Measurements from ENCODE around the gene DDOST. TPM values are rescaled to one million over a fixed set of nuclear protein-coding genes. Genes with fewer than 3 reads are reported as not detected.

DDOST gene
- polyA plus RNA-seq, 1 of the 3 experiments (the other 2 are of a cell fraction), result 602 TPM

GRCh38 chr1:20706841-20707240 is 45.7 kb upstream of the DDOST start:
- no peaks in the 10 kb centered on the region for H3K9me3 ChIP-seq
- no peaks in the 10 kb centered on the region for H3K79me2 ChIP-seq (ENCODE audit: insufficient read depth)
- H4K20me1 ChIP-seq (ENCODE audit: insufficient read depth), result no peaks in the 10 kb centered on the region
- H3K36me3 ChIP-seq (replicated peaks in 1 of 2; ENCODE audit: control insufficient read depth in 1 of 2, insufficient read depth in 2 of 2, low read length in 1 of 2), result no peaks in the 10 kb centered on the region
- DNase-seq, result no peak
- H3K27ac ChIP-seq (ENCODE audit: low read depth in 2 of 2, low read length in 1 of 2), result no peak overlapping the region
- H3K4me1 ChIP-seq (ENCODE audit: control insufficient read depth in 1 of 2, insufficient read depth in 2 of 2, low read depth in 1 of 2, low read length in 1 of 2), result peaks cover 0 to 7% of the 10 kb centered on the region in 2 experiments; a peak in 1 of 4 replicates
- TF ChIP-seq YY1 (IDR thresholded peaks at IDR 0.05; ENCODE audit: low read depth) (no peak), MEF2A (IDR thresholded peaks at IDR 0.05; ENCODE audit: borderline replicate concordance, low read depth) (no peak), RFX5 (IDR thresholded peaks at IDR 0.05; ENCODE audit: low read length) (no peak), NFIC (IDR thresholded peaks at IDR 0.05; ENCODE audit: borderline replicate concordance) (no peak), IRF3 (IDR thresholded peaks at IDR 0.05; ENCODE audit: low read depth, low read length) (no peak)
- H3K4me3 ChIP-seq (ENCODE audit: low read depth in 2 of 2, low read length in 1 of 2), result no peak overlapping the region
- CTCF ChIA-PET, result interaction anchor here (0.8 to 4.0 kb wide), 3 partner anchors 10 to 495 kb away, joined by 3 to 17 read pairs (median 3); partner anchors contain the start of gene SH2D5
- H2AFZ ChIP-seq (ENCODE audit: low read depth), result no peak overlapping the region
- H3K4me2 ChIP-seq, result no peak overlapping the region
- no peaks in the 10 kb centered on the region for H3K27me3 ChIP-seq (ENCODE audit: insufficient read depth)
- WGBS (ENCODE audit: low lambda C conversion rate), result 73% methylated on average over 4 of the region's 5 CpGs
- peaks cover 4% of the 10 kb centered on the region for H3F3A ChIP-seq (replicated peaks; ENCODE audit: insufficient read depth)
- H3K9me2 ChIP-seq, result no peaks in the 10 kb centered on the region
- no peak overlapping the region for H3K9ac ChIP-seq
- POLR2A ChIA-PET, result no interaction called here

GRCh38 chr1:20705203-20705755 is 44.1 kb upstream of the DDOST start:
- no peaks in the 10 kb centered on the region for H3K9me2 ChIP-seq
- 86% methylated on average over 13 of the region's 15 CpGs for WGBS (ENCODE audit: low lambda C conversion rate)
- no peaks in the 10 kb centered on the region for H4K20me1 ChIP-seq (ENCODE audit: insufficient read depth)
- no peak overlapping the region for H3K27ac ChIP-seq (ENCODE audit: low read depth in 2 of 2, low read length in 1 of 2)
- ChIA-PET POLR2A (no interaction called here), CTCF (interaction anchor here (1.6 to 4.0 kb wide), 4 partner anchors 8 to 663 kb away, joined by 3 to 17 read pairs (median 5); partner anchors contain the start of gene SH2D5)
- H3K4me1 ChIP-seq (ENCODE audit: control insufficient read depth in 1 of 2, insufficient read depth in 2 of 2, low read depth in 1 of 2, low read length in 1 of 2), result no peaks in the 10 kb centered on the region
- H3K4me3 ChIP-seq (ENCODE audit: low read depth in 2 of 2, low read length in 1 of 2), result no peak overlapping the region
- peaks cover 4% of the 10 kb centered on the region for H3F3A ChIP-seq (replicated peaks; ENCODE audit: insufficient read depth)
- H3K4me2 ChIP-seq, result no peak overlapping the region
- no peak overlapping the region for H3K9ac ChIP-seq
- H3K36me3 ChIP-seq (replicated peaks in 1 of 2; ENCODE audit: control insufficient read depth in 1 of 2, insufficient read depth in 2 of 2, low read length in 1 of 2), result no peaks in the 10 kb centered on the region
- H2AFZ ChIP-seq (ENCODE audit: low read depth), result no peak overlapping the region
- no peaks in the 10 kb centered on the region for H3K79me2 ChIP-seq (ENCODE audit: insufficient read depth)
- no peaks in the 10 kb centered on the region for H3K27me3 ChIP-seq (ENCODE audit: insufficient read depth)
- no peak for DNase-seq
- H3K9me3 ChIP-seq, result no peaks in the 10 kb centered on the region
- no peak for TF ChIP-seq RAD21 (IDR thresholded peaks at IDR 0.05; ENCODE audit: low read length)
- no peak for TF ChIP-seq TEAD4 (IDR thresholded peaks at IDR 0.05; ENCODE audit: borderline replicate concordance, insufficient read depth)
- TF ChIP-seq REST (IDR thresholded peaks at IDR 0.05; ENCODE audit: low read depth, low read length), result no peak
- no peak for TF ChIP-seq ZBTB33 (IDR thresholded peaks at IDR 0.05; ENCODE audit: borderline replicate concordance, low read depth)
- TF ChIP-seq NRF1 (IDR thresholded peaks at IDR 0.05; ENCODE audit: low read depth, low read length), result no peak
- no peak for TF ChIP-seq FOXJ3 (CRISPR knock-in tag; IDR thresholded peaks at IDR 0.05)
- TF ChIP-seq JUND (IDR thresholded peaks at IDR 0.05), result no peak
- no peak for TF ChIP-seq YY1 (IDR thresholded peaks at IDR 0.05; ENCODE audit: low read depth)
- no peak for TF ChIP-seq TAF1 (IDR thresholded peaks at IDR 0.05; ENCODE audit: borderline replicate concordance, low read depth, low read length)
- TF ChIP-seq USF1 (IDR thresholded peaks at IDR 0.05; ENCODE audit: borderline replicate concordance, low read depth), result no peak
- TF ChIP-seq CTCF (IDR thresholded peaks at IDR 0.05), result no peak
- TF ChIP-seq ELF1 (IDR thresholded peaks at IDR 0.05), result no peak
- TF ChIP-seq CHD2 (IDR thresholded peaks at IDR 0.05; ENCODE audit: low read length, partially characterized antibody), result no peak
- no peak for TF ChIP-seq MAX (IDR thresholded peaks at IDR 0.05; ENCODE audit: low read depth)

Measured in SK-N-SH (cell line).